Heart left ventricle (tissue), 13 donors: Measurements from ENCODE around the gene PSMA3.

Experiments used
- POLR2A ChIP-seq, 2 donors: fragments of 450-650 bp; IDR thresholded peaks; one replicate each; pipeline ENCODE4 v1.6.1; 2017; ENCODE audit warnings: antibody characterized with exemption in 2 of 2, mild to moderate bottlenecking in 2 of 2, moderate library complexity in 2 of 2
- TF ChIP-seq, protein P1 (sequence below), 12 donors: fragments of 200-600 bp; sonication (generic) in 4 of 12; IDR thresholded peaks; one replicate each; pipeline versions ENCODE4 v1.5.0 to v1.8.0; 2018 to 2022; ENCODE audit warnings: antibody characterized with exemption in 12 of 12, mild to moderate bottlenecking in 5 of 12
- donor health status: ischemic (EF 13 %, LVEDD 7.1; RV severe dilation, severe dysfunction).
- donor health status: DM: no; HTN: yes; CAD: no.
- donor health status: DM: no; HTN: no; CAD: no.
- donor health status: ischemic (EF 25% LVEDD 6.9; RV normal size, moderate dysfunction).
- donor health status: ischemic (EF 25% LVEDD 5.7; RV mildly dilated, moderate dysfunction).
- donor health status: ischemic (EF 35%, LVEDD 5.7; RV mildly dilated, moderate dysfunction).
- donor health status: nonischemic (EF 11% LVEDD 7.7; RV severe dilation, severe dysfunction).
- donor health status: DM: yes; HTN: yes; CAD: no.
- donor health status: PGD.
- donor health status: ischemic (EF 29% LVEDD 5.4; RV normal size, mild dysfunction).
- donor health status: nonischemic (EF 23%, LVEDD 6.1; RV moderate dilation, normal function).

- TF ChIP-seq POLR2A (IDR thresholded peaks at IDR 0.05) = no peak
- TF ChIP-seq, protein P1, sequence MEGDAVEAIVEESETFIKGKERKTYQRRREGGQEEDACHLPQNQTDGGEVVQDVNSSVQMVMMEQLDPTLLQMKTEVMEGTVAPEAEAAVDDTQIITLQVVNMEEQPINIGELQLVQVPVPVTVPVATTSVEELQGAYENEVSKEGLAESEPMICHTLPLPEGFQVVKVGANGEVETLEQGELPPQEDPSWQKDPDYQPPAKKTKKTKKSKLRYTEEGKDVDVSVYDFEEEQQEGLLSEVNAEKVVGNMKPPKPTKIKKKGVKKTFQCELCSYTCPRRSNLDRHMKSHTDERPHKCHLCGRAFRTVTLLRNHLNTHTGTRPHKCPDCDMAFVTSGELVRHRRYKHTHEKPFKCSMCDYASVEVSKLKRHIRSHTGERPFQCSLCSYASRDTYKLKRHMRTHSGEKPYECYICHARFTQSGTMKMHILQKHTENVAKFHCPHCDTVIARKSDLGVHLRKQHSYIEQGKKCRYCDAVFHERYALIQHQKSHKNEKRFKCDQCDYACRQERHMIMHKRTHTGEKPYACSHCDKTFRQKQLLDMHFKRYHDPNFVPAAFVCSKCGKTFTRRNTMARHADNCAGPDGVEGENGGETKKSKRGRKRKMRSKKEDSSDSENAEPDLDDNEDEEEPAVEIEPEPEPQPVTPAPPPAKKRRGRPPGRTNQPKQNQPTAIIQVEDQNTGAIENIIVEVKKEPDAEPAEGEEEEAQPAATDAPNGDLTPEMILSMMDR (IDR thresholded peaks at IDR 0.05) = no peak
These were observed 47.5 kb downstream of the PSMA3 start for GRCh38 chr14:58292187-58292586.
